ENCODE results near the gene KCNQ2. TPM values are rescaled to one million over a fixed set of nuclear protein-coding genes. Genes with fewer than 3 reads are reported as not detected.

Gene KCNQ2
- total RNA-seq, 1 donor, result 0.27 TPM

DNA sequence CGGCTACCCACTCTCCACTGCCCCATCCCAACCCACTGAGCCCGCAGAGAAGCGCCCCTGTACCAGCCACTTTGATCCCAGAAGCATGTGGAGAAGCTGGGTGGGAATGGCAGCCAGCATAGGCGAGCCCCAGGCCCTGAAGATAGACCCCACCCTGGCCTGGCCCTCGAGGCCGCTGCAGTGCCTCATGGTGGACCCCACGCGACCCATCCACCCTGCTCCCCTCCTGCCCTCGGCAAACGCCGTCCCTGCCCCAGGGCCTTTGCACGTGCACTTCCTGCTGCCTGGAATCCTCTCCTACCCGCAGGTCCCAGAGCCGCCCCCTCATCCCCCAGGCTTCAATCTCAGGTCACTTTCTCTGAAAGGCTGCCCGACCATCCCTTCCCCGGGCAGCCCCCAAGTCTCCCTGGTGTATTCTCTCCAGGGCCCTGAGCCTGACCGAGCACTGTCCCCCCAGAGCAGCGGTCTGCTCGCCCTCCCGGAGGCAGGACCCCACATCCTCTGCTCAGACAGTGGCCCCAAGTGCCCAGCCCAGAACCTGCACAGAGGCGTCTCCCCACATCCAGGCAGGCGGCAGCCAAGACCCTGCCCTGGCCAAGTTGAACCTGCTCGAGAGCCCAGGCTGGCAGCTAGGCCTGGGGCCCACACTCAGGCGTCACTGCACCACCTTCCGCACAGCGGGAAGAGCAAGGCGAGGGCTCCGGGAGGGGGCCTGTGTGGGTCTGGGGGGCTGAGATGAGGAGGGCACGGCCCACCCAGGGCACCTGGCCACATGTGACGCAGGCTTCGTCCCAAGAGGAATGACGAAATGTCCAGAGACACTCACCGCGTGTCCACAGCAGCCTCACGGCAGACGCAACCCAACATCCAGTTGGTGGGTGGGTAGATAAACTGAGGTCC is 14.0 kb downstream of the KCNQ2 start:
- no peak for DNase-seq (ENCODE audit: low read depth in 2 of 3, low spot score in 2 of 3)

GRCh38 chr20:63457737-63458136 is 14.7 kb downstream of the KCNQ2 start:
- peak in 2 of 3 donors; percentile 73 for DNase-seq (ENCODE audit: low read depth in 2 of 3, low spot score in 2 of 3)

GRCh38 chr20:63456429-63457284 is 15.8 kb downstream of the KCNQ2 start:
- no peak for DNase-seq (ENCODE audit: low read depth in 2 of 3, low spot score in 2 of 3)

DNA sequence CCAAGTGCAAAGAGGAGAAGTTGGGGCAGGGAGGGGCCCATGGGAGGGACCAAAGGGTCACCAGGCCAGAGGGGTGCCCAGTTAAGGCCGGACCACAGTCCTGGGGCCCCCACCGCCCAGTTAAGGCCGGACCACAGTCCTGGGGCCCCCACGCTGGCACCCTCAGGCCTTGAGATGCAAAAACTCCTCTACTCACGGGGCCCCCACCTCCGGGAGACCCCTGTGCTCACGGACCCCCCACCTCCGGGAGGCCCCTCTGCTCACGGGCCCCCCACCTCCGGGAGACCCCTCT is 16.9 kb downstream of the KCNQ2 start:
- no peak for DNase-seq (ENCODE audit: low read depth in 2 of 3, low spot score in 2 of 3)

- no peak for DNase-seq (ENCODE audit: low read depth in 2 of 3, low spot score in 2 of 3)
Observed at GRCh38 chr20:63454731-63455567, 17.5 kb downstream of the KCNQ2 start.

DNA sequence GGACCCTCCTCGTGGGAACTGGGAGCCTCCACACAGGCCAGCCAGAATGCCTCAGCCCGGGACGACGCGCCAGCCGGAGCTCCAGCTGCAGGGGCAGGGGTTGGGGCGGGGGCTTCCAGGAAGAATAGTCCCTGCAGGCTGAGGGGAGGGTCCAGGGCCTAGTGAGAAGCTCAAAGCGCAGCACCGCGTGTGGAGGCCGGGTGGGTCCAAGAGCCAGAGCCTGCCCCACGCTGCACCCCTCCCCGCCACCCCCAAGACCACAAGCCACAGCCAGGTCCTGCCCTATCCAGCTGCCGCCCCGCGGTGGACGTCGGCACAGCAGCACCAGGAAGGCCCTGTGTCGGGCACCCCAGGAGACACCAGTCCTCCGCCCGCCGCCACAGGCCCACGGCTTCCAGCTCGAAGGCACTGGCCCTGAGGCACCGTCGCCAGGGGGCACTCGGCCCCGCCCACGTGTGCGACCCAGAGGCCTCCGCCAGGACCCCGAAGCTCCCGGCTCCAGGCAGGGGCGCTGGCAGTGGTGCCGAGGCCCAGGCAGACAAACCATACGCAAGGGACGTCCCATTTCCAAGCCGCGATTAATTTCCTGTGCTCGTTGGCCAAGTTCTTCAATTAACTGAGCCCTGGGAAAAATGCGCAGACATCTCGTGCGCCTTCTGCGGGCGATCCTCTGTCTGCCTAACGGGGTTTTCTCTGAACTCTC is 19.5 kb downstream of the KCNQ2 start:
- peak in 2 of 3 donors; percentile 44 to 50 for DNase-seq (ENCODE audit: low read depth in 2 of 3, low spot score in 2 of 3)

DNA sequence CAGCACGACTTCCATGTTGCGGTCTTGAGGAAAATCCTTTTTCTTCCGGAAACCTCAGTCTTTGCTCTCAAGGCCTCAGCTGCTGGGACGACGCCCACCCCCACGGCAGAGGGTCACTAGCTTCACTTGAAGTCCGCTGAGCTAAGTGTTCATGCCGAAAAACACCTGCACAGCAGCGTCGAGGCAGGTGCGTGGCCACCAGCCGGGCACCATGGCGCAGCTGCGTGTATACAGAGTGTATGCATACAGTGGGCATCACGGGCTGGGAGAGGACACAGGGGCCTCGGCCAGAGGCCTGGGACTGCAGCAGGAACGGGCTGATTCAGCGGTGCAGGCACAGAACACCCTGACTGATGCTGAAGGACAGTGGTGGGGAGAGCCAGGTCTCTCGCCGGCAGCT is 20.1 kb downstream of the KCNQ2 start:
- DNase-seq (ENCODE audit: low read depth in 2 of 3, low spot score in 2 of 3), result no peak

GRCh38 chr20:63451821-63452220 is 20.6 kb downstream of the KCNQ2 start:
- DNase-seq (ENCODE audit: low read depth in 2 of 3, low spot score in 2 of 3), result no peak

DNA sequence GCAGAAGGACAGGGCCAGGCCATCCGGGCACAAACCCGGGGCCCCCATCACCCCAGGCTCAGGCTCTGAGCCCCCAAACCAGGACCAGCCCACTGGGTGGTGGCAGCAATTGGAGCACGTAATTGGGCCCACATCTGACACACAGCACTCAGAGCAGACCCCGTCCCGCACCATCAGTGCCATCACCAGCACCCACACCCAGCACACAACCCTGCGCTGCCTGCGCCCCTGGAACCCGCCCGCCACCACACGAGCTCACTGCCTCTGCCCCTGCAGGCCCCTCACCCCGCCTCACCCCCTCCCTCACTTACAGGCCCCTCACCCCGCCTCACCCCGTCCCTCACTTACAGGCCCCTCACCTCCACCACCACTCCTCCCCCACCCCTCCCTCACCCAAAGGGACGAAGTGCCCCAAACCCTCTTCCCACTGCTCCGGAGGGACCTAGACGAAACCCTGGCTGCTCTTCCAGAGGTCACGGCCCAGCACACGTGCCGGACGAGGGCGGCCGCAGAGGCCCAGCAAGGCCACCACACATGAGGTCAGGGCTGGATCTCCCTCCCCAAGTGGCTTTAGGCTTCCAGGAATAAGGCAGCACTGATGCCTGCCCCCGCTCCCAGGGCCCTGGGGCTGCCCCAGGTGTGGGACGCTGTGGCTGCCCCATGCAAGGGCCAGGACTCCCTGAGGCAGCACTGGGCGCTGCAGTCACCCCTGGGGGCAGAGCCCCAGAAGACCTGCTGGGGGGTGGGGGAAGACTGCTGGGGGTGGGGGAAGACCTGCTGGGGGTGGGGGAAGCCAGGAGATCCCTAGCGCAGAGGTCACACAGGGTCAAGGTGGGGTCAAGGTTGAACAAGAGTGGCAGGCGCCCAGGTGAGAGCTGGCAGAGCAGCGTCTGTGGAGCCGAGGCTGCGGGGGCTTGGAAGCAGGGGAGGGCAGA is 22.4 kb downstream of the KCNQ2 start:
- DNase-seq (ENCODE audit: low read depth in 2 of 3, low spot score in 2 of 3), result no peak

- DNase-seq (ENCODE audit: low read depth in 2 of 3, low spot score in 2 of 3), result no peak
Observed at GRCh38 chr20:63449025-63449424, 23.4 kb downstream of the KCNQ2 start.

- no peak for DNase-seq (ENCODE audit: low read depth in 2 of 3, low spot score in 2 of 3)
Observed at GRCh38 chr20:63448031-63448430, 24.4 kb downstream of the KCNQ2 start.

- DNase-seq (ENCODE audit: low read depth in 2 of 3, low spot score in 2 of 3), result no peak
Observed at GRCh38 chr20:63447320-63447719, 25.1 kb downstream of the KCNQ2 start.

DNA sequence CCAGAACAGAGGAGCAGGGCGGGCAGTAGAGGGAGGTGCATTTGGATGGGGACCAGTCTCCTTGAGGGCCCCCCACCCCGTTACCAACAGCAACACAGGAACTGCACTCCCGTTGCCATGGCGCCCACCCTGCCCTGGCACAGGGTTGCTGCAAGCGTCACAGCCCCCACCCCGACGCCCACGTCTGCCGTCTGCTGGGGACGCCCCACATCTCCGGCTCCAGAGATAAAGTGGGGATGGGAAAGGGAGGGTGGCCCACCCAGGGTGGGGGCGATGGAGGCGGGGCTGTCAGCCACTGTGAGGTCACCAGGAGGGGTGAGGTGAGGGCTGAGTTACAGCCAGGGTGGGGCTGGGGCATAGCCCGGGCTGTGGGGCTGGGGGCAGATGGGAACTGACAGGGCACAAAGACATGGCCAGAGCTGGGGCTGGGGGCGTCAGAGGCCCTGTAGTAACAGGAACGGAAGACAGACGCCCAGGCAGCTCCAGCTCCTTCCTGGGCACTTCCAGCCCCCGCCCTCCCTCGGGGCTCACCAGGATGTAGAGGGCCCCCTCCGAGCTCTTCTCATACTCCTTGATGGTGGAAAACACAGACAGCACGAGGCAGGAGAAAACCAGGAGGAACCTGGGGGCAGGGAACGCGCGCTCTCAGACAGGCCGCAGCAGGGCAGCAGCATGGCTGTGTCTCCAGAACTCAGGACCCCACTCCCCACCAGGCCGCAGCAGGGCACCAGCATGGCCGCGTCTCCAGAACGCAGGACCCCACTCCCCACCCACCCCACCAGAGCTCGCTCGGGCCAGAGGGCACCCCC is 26.0 kb downstream of the KCNQ2 start:
- peak in 2 of 3 donors; percentile 39 to 53 for DNase-seq (ENCODE audit: low read depth in 2 of 3, low spot score in 2 of 3)

- no peak for DNase-seq (ENCODE audit: low read depth in 2 of 3, low spot score in 2 of 3)
Observed at GRCh38 chr20:63445075-63445734, 27.2 kb downstream of the KCNQ2 start.

DNA sequence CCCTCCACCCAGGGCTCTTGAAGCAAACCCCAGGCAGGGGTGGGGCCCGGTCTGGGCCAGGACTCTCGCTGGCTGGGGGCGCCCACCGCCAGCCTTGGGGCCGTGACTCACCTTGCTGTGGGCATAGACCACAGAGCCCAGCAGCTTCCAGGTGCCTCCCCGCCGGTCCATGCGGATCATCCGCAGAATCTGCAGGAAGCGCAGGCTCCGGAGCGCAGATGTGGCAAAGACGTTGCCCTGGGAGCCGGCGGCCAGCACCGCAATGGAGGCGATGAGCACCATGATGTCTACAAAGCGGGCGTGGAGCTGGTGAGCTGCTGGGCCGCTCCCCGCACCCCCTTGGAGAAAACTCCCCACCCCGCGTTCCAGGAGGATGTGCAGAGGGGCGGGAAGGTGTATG is 27.9 kb downstream of the KCNQ2 start:
- DNase-seq (ENCODE audit: low read depth in 2 of 3, low spot score in 2 of 3), result no peak

GRCh38 chr20:63443606-63444395 is 28.7 kb downstream of the KCNQ2 start:
- DNase-seq (ENCODE audit: low read depth in 2 of 3, low spot score in 2 of 3), result no peak

DNA sequence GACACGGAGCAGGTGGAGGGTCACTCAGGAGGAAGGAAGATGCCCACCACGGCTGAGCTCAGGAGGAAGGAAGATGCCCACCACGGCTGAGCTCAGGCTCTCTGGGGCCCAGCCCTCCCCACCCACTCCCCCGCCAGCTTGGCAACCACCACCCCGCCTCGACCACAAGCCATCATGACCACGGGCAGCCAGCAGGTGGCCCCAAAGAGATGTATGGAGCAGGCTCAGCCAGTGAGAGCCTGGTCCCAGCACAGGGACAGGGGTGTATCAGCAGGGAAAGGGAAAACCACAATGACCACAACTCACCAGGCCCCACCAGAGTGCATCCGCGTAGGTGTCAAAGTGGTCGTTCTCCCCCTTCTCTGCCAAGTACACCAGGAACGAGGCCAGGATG is 30.4 kb downstream of the KCNQ2 start:
- DNase-seq (ENCODE audit: low read depth in 2 of 3, low spot score in 2 of 3), result peak in 2 of 3 donors; percentile 87 to 93

Measured in hematopoietic multipotent progenitor cell (in vitro differentiated cells).